DND-41 (cell line): Measurements from ENCODE around the gene TAGLN2.

Source experiments
- ATAC-seq: fragments of 200-7000 bp; cut with Tn5 transposase; 3 replicates; pipeline ENCODE4 v1.9.1; 2021; ENCODE audit warnings: low read depth; ENCODE audit not compliant: insufficient read depth
- DNase-seq: peaks from one replicate; pipeline ENCODE4 v3.0.0-alpha.2; 2020
- H2AFZ ChIP-seq: 2 replicates; pipeline ENCODE4 v1.6.0; 2012; ENCODE audit warnings: low read depth, low read length
- H3K27ac ChIP-seq: 2 replicates; pipeline ENCODE4 v1.5.1; 2012; ENCODE audit warnings: low read length, inconsistent platforms
- H3K27me3 ChIP-seq: fragments of 200-600 bp; sonication (generic); 2 replicates; pipeline ENCODE4 v1.6.0; 2012; ENCODE audit warnings: low read length, mild to moderate bottlenecking, inconsistent platforms; ENCODE audit not compliant: insufficient read depth, poor library complexity
- H3K36me3 ChIP-seq: 2 replicates; pipeline ENCODE4 v1.5.1; 2012; ENCODE audit warnings: low read length, inconsistent platforms; ENCODE audit not compliant: insufficient read depth
- H3K4me1 ChIP-seq: 2 replicates; pipeline ENCODE4 v1.5.1; 2012; ENCODE audit warnings: mild to moderate bottlenecking, low read length; ENCODE audit not compliant: insufficient read depth
- H3K4me2 ChIP-seq: 2 replicates; pipeline ENCODE4 v1.6.0; 2012; ENCODE audit warnings: mild to moderate bottlenecking, moderate library complexity, low read length, inconsistent platforms; ENCODE audit not compliant: insufficient read depth
- H3K4me3 ChIP-seq, 2 experiments: fragments of 200-600 bp in 1 of 2; shearing (Covaris generic) in 1 of 2; 2 replicates each; pipeline ENCODE4 v1.5.1; 2012 to 2016; ENCODE audit warnings: inconsistent platforms in 2 of 2, low read length in 2 of 2, mild to moderate bottlenecking in 2 of 2, low read depth in 1 of 2, moderate library complexity in 1 of 2
- H3K79me2 ChIP-seq: 2 replicates; pipeline ENCODE4 v1.6.0; 2012; ENCODE audit warnings: low read length, inconsistent platforms; ENCODE audit not compliant: insufficient read depth
- H3K9ac ChIP-seq: 2 replicates; pipeline ENCODE4 v1.6.0; 2012; ENCODE audit warnings: low read depth, mild to moderate bottlenecking, inconsistent platforms, low read length, moderate library complexity
- H3K9me3 ChIP-seq: 2 replicates; pipeline ENCODE4 v1.5.1; 2012; ENCODE audit warnings: low read length, moderate library complexity, mild to moderate bottlenecking, inconsistent platforms; ENCODE audit not compliant: insufficient read depth, severe bottlenecking
- H4K20me1 ChIP-seq: 2 replicates; pipeline ENCODE4 v1.6.0; 2012; ENCODE audit warnings: low read length; ENCODE audit not compliant: insufficient read depth
- CTCF ChIP-seq: IDR thresholded peaks from 2 replicates; pipeline ENCODE4 v1.5.1; 2012; ENCODE audit warnings: borderline replicate concordance, low read length, moderate library complexity, mild to moderate bottlenecking; ENCODE audit not compliant: poor library complexity, severe bottlenecking; ENCODE audit errors: extremely low read depth
- EZH2 ChIP-seq: IDR thresholded peaks from 3 replicates; pipeline ENCODE4 v1.6.1; 2012; ENCODE audit warnings: borderline replicate concordance, low read depth, mild to moderate bottlenecking, moderate library complexity, low read length, inconsistent platforms; ENCODE audit not compliant: severe bottlenecking

The TAGLN2 gene

GRCh38 chr1:159872891-159873290 lies 52.4 kb downstream of the TAGLN2 start:
- H3K36me3 ChIP-seq = no peaks in the 10 kb centered on the region
- no peak overlapping the region for H3K4me2 ChIP-seq
- no peak overlapping the region for H3K27ac ChIP-seq
- H3K4me1 ChIP-seq = no peaks in the 10 kb centered on the region
- H3K9ac ChIP-seq = no peak overlapping the region
- TF ChIP-seq EZH2 (no peak), CTCF (no peak)
- DNase-seq (no peak), ATAC-seq (no peak)
- no peaks in the 10 kb centered on the region for H4K20me1 ChIP-seq
- no peaks in the 10 kb centered on the region for H3K9me3 ChIP-seq
- no peaks in the 10 kb centered on the region for H3K79me2 ChIP-seq
- no peak overlapping the region for H2AFZ ChIP-seq
- peaks cover 15% of the 10 kb centered on the region for H3K27me3 ChIP-seq
- H3K4me3 ChIP-seq = no peak overlapping the region

- Histone ChIP-seq H3K9ac (no peak overlapping the region), H3K4me2 (no peak overlapping the region), H2AFZ (no peak overlapping the region), H3K27ac (no peak overlapping the region), H3K36me3 (no peaks in the 10 kb centered on the region), H3K4me1 (no peaks in the 10 kb centered on the region), H4K20me1 (no peaks in the 10 kb centered on the region), H3K4me3 (no peak overlapping the region), H3K79me2 (no peaks in the 10 kb centered on the region), H3K27me3 (peaks cover 19% of the 10 kb centered on the region), H3K9me3 (no peaks in the 10 kb centered on the region)
- no peak for TF ChIP-seq EZH2
- TF ChIP-seq CTCF = no peak
- no peak for ATAC-seq
- no peak for DNase-seq
Measured at GRCh38 chr1:159870704-159871103, 54.6 kb downstream of the TAGLN2 start.

GRCh38 chr1:159869607-159870006 lies 55.7 kb downstream of the TAGLN2 start:
- Histone ChIP-seq H3K4me2 (no peak overlapping the region), H2AFZ (no peak overlapping the region), H3K27me3 (peaks cover 15% of the 10 kb centered on the region)

More at GRCh38 chr1:159869607-159870006, 55.7 kb downstream of the TAGLN2 start:
- ATAC-seq = no peak
- no peak overlapping the region for H3K27ac ChIP-seq
- H3K36me3 ChIP-seq = no peaks in the 10 kb centered on the region
- no peaks in the 10 kb centered on the region for H3K79me2 ChIP-seq
- no peak overlapping the region for H3K9ac ChIP-seq
- H4K20me1 ChIP-seq = no peaks in the 10 kb centered on the region
- DNase-seq = no peak
- no peaks in the 10 kb centered on the region for H3K4me1 ChIP-seq
- no peaks in the 10 kb centered on the region for H3K9me3 ChIP-seq
- TF ChIP-seq EZH2 (no peak), CTCF (no peak)
- H3K4me3 ChIP-seq = no peak overlapping the region
